PC-9 (cell line): Measurements from ENCODE around the gene ANKRA2.

ENCODE experiments used
- CTCF ChIP-seq: fragments of 200-600 bp; sonication (generic); conservative IDR thresholded peaks from 2 replicates; pipeline ENCODE4 v1.6.1; 2017; ENCODE audit warnings: mixed run types, antibody characterized with exemption, mild to moderate bottlenecking, moderate library complexity
- EZH2 ChIP-seq: fragments of 200-600 bp; sonication (generic); IDR thresholded peaks from 2 replicates; pipeline ENCODE4 v1.8.0; 2017; ENCODE audit warnings: antibody characterized with exemption, low read depth

GRCh38 chr5:73506459-73506955, 58.9 kb downstream of the ANKRA2 start:
- TF ChIP-seq CTCF (no peak), EZH2 (no peak)
